ENCODE data around the gene ITGAL.
"Not testable (repeated sequence)": the region's sequence is repeated elsewhere in the genome, so short reads cannot be mapped to it uniquely, and the experiment has no call there.

Gene ITGAL

GRCh38 chr16:30472328-30472942 is at the start of gene ITGAL:
ITGAL (plus strand) TSS chr16:30472742; CDS start chr16:30472838, 96 bp downstream.
- no peak for DNase-seq (ENCODE audit: low read depth)

GRCh38 chr16:30428055-30428454 is 44.5 kb upstream of the ITGAL start:
- no peak for DNase-seq (ENCODE audit: low read depth)

- no peak for DNase-seq (ENCODE audit: low read depth)
Observed at GRCh38 chr16:30429418-30429677, 43.2 kb upstream of the ITGAL start.

GRCh38 chr16:30429678-30430427 is 42.7 kb upstream of the ITGAL start, which contains the start of gene DCTPP1:
DCTPP1 (minus strand) TSS chr16:30430030; CDS start chr16:30429980, 50 bp downstream.
- DNase-seq (ENCODE audit: low read depth): peak; percentile 99

- DNase-seq (ENCODE audit: low read depth): no peak
Observed at GRCh38 chr16:30430428-30430970, 42.0 kb upstream of the ITGAL start.

GRCh38 chr16:30434852-30435251 is 37.7 kb upstream of the ITGAL start:
- no peak for DNase-seq (ENCODE audit: low read depth)

GRCh38 chr16:30437511-30438046 is 35.0 kb upstream of the ITGAL start:
- no peak for DNase-seq (ENCODE audit: low read depth)

GRCh38 chr16:30438835-30439234 is 33.7 kb upstream of the ITGAL start:
- DNase-seq (ENCODE audit: low read depth): no peak

- DNase-seq (ENCODE audit: low read depth): no peak
Observed at GRCh38 chr16:30439720-30440348, 32.7 kb upstream of the ITGAL start.

- no peak for DNase-seq (ENCODE audit: low read depth)
Observed at GRCh38 chr16:30443631-30444030, 28.9 kb upstream of the ITGAL start.

GRCh38 chr16:30444231-30445148 is 28.1 kb upstream of the ITGAL start:
- no peak for DNase-seq (ENCODE audit: low read depth)

GRCh38 chr16:30445149-30445407 is 27.5 kb upstream of the ITGAL start:
- DNase-seq (ENCODE audit: low read depth): no peak

GRCh38 chr16:30445408-30446202 is 26.9 kb upstream of the ITGAL start, which contains the start of gene SEPHS2:
SEPHS2 (minus strand) TSS chr16:30445874; CDS start chr16:30445727, 147 bp downstream.
- DNase-seq (ENCODE audit: low read depth): peak; percentile 97

- no peak for DNase-seq (ENCODE audit: low read depth)
Observed at GRCh38 chr16:30446203-30446595, 26.3 kb upstream of the ITGAL start.

GRCh38 chr16:30447512-30448226 is 24.9 kb upstream of the ITGAL start:
- no peak for DNase-seq (ENCODE audit: low read depth)

GRCh38 chr16:30449116-30449435 is 23.5 kb upstream of the ITGAL start:
- no peak for DNase-seq (ENCODE audit: low read depth)

GRCh38 chr16:30452709-30453580 is 19.6 kb upstream of the ITGAL start:
- not testable (repeated sequence) for DNase-seq (ENCODE audit: low read depth)

GRCh38 chr16:30456302-30456701 is 16.2 kb upstream of the ITGAL start:
- DNase-seq (ENCODE audit: low read depth): no peak

GRCh38 chr16:30457256-30457655 is 15.3 kb upstream of the ITGAL start:
- no peak for DNase-seq (ENCODE audit: low read depth)

All from EH (cell line).